GM21526 (cell line): ENCODE measurements around the gene LMCD1.
"Not testable (repeated sequence)": the region's sequence is repeated elsewhere in the genome, so short reads cannot be mapped to it uniquely, and the experiment has no call there.

Experiments used
- ATAC-seq: cut with Tn5 transposase; IDR thresholded peaks from one replicate; pipeline ENCODE4 v1.9.1; 2021; ENCODE audit warnings: moderate library complexity; ENCODE audit not compliant: unreplicated experiment, low FRiP score

Gene LMCD1

GRCh38 chr3:8579096-8579495, 77.5 kb downstream of the LMCD1 start:
- peak; percentile 99 for ATAC-seq

GRCh38 chr3:8579943-8580342, 78.3 kb downstream of the LMCD1 start:
- no peak for ATAC-seq

- ATAC-seq: not testable (repeated sequence)
Observed at GRCh38 chr3:8580434-8580833, 78.8 kb downstream of the LMCD1 start.

GRCh38 chr3:8581373-8581772, 79.8 kb downstream of the LMCD1 start:
- no peak for ATAC-seq

- no peak for ATAC-seq
Observed at GRCh38 chr3:8581806-8582445, 80.3 kb downstream of the LMCD1 start.

- no peak for ATAC-seq
Observed at GRCh38 chr3:8584661-8585060, 83.0 kb downstream of the LMCD1 start.

GRCh38 chr3:8589880-8590556, 88.4 kb downstream of the LMCD1 start:
- no peak for ATAC-seq

- ATAC-seq: no peak
Observed at GRCh38 chr3:8593021-8593827, 91.6 kb downstream of the LMCD1 start.

GRCh38 chr3:8595252-8595651, 93.6 kb downstream of the LMCD1 start:
- no peak for ATAC-seq

GRCh38 chr3:8595695-8596115, 94.1 kb downstream of the LMCD1 start:
- no peak for ATAC-seq

GRCh38 chr3:8596321-8597218, 94.9 kb downstream of the LMCD1 start:
- no peak for ATAC-seq

- no peak for ATAC-seq
Observed at GRCh38 chr3:8597219-8597853, 95.7 kb downstream of the LMCD1 start.

- ATAC-seq: no peak
Observed at GRCh38 chr3:8599146-8599545, 97.5 kb downstream of the LMCD1 start.

- no peak for ATAC-seq
Observed at GRCh38 chr3:8600457-8600856, 98.8 kb downstream of the LMCD1 start.

- ATAC-seq: no peak
Observed at GRCh38 chr3:8603115-8603710, 101.6 kb downstream of the LMCD1 start.

- no peak for ATAC-seq
Observed at GRCh38 chr3:8604006-8604405, 102.4 kb downstream of the LMCD1 start.

GRCh38 chr3:8604988-8605387, 103.4 kb downstream of the LMCD1 start:
- no peak for ATAC-seq

- ATAC-seq: no peak
Observed at GRCh38 chr3:8606701-8607231, 105.1 kb downstream of the LMCD1 start.

GRCh38 chr3:8607234-8608040, 105.8 kb downstream of the LMCD1 start:
- ATAC-seq: peak; percentile 58
